ENCODE measurements around the gene LAMB1. TPM values are rescaled to one million over a fixed set of nuclear protein-coding genes. Genes with fewer than 3 reads are reported as not detected.

LAMB1 gene
- total and polyA plus RNA-seq, 2 of the 13 experiments (the other 11 are each of a cell fraction or from before 2014, with no cell fraction given), result 109 to 124 TPM

- TF ChIP-seq ZKSCAN8 (CRISPR knock-in tag; IDR thresholded peaks at IDR 0.05; ENCODE audit: borderline replicate concordance), result no peak
- TF ChIP-seq ZNF138 (CRISPR knock-in tag; IDR thresholded peaks at IDR 0.05; ENCODE audit: low read depth), result peak; percentile 34; the same call in 1 of the 2 replicates
- TF ChIP-seq ZNF430 (CRISPR knock-in tag; IDR thresholded peaks at IDR 0.05), result no peak
- no peak for TF ChIP-seq MTA1 (CRISPR knock-in tag; IDR thresholded peaks at IDR 0.05; ENCODE audit: borderline replicate concordance)
- TF ChIP-seq ZNF224 (CRISPR knock-in tag; IDR thresholded peaks at IDR 0.05), result no peak
- TF ChIP-seq ZNF512 (CRISPR knock-in tag; IDR thresholded peaks at IDR 0.05), result no peak
- no peak for TF ChIP-seq ZC3H13 (CRISPR knock-in tag; IDR thresholded peaks at IDR 0.05)
- TF ChIP-seq FOXJ3 (CRISPR knock-in tag; IDR thresholded peaks at IDR 0.05; ENCODE audit: borderline replicate concordance), result no peak
- 0 out of 2 replicates have a peak, but pooled peaks have one; percentile 20 for TF ChIP-seq ZNF512B (CRISPR knock-in tag; IDR thresholded peaks at IDR 0.05; ENCODE audit: borderline replicate concordance)
- TF ChIP-seq IKZF5 (CRISPR knock-in tag; IDR thresholded peaks at IDR 0.05), result no peak
- TF ChIP-seq DRAP1 (CRISPR knock-in tag; IDR thresholded peaks at IDR 0.05), result no peak
- TF ChIP-seq MEIS1 (CRISPR knock-in tag; IDR thresholded peaks at IDR 0.05; ENCODE audit: borderline replicate concordance), result 0 out of 2 replicates have a peak, but pooled peaks have one; percentile 5
- 0 out of 2 replicates have a peak, but pooled peaks have one; percentile 21 for TF ChIP-seq KAT7 (CRISPR knock-in tag; IDR thresholded peaks at IDR 0.05; ENCODE audit: borderline replicate concordance)
- peak; percentile 26 for TF ChIP-seq PRPF4 (IDR thresholded peaks at IDR 0.05; ENCODE audit: low read depth, low read length, poor library complexity, severe bottlenecking)
Measured at GRCh38 chr7:108001764-108002725, 916 bp downstream of the LAMB1 start (continued).

All from HepG2 (cell line).